ENCODE data around the gene ALG12. TPM values are rescaled to one million over a fixed set of nuclear protein-coding genes. Genes with fewer than 3 reads are reported as not detected.

ALG12 gene
- total and polyA plus RNA-seq, 2 of the 13 experiments (the other 11 are each of a cell fraction or from before 2014, with no cell fraction given), result 7.8 to 15.8 TPM

DNA sequence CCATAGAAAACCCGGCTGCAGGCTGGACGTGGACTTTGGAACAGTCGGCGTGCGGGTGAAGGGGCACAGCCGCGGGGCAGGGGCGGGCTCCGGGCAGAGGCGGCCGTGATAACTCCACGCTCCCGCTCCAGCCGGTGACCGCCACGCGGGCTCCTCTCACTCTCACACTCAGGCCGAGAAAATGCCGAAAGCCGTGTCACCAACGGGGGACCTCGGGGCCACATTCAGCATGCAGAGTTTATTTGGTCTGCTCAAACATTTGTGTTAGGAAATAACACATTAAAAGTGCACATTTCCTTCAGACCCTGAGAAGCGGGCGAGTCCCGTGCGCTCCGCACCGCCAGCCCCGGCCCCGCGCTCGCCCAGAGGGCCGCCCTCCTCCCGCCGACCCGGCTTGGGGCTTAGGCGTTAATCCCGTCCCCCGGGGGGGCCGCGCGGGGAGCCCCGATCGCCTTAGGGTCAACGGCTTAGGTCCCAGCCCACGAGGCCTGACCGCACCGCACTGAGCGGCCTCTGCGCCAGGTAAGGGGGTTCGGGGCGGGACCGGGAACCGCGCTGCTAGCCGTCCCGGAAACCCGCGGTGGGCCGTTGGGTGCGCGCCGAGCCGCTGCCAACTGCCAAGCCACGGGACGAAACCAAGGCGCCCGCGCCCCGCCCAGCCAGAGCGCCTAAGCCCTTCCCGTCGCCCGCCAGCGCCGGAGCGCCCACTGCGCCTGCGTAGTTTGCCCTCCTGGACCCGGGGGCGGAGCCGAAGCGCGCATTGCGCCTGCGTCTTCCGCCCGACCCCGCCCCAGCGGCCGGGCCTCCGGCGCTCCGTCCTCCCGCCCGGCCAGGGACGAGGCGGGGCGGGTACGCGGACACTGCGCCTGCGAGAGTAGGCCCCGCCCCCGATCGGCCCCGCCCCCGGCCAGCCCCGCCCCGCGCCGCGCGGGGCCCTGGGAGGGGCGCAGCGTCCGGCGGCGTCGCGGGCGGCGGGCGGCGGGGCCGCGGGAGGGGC lies 65.0 kb downstream of the ALG12 start, which contains the start of gene ZBED4 (continued):
- TF ChIP-seq, protein P1, sequence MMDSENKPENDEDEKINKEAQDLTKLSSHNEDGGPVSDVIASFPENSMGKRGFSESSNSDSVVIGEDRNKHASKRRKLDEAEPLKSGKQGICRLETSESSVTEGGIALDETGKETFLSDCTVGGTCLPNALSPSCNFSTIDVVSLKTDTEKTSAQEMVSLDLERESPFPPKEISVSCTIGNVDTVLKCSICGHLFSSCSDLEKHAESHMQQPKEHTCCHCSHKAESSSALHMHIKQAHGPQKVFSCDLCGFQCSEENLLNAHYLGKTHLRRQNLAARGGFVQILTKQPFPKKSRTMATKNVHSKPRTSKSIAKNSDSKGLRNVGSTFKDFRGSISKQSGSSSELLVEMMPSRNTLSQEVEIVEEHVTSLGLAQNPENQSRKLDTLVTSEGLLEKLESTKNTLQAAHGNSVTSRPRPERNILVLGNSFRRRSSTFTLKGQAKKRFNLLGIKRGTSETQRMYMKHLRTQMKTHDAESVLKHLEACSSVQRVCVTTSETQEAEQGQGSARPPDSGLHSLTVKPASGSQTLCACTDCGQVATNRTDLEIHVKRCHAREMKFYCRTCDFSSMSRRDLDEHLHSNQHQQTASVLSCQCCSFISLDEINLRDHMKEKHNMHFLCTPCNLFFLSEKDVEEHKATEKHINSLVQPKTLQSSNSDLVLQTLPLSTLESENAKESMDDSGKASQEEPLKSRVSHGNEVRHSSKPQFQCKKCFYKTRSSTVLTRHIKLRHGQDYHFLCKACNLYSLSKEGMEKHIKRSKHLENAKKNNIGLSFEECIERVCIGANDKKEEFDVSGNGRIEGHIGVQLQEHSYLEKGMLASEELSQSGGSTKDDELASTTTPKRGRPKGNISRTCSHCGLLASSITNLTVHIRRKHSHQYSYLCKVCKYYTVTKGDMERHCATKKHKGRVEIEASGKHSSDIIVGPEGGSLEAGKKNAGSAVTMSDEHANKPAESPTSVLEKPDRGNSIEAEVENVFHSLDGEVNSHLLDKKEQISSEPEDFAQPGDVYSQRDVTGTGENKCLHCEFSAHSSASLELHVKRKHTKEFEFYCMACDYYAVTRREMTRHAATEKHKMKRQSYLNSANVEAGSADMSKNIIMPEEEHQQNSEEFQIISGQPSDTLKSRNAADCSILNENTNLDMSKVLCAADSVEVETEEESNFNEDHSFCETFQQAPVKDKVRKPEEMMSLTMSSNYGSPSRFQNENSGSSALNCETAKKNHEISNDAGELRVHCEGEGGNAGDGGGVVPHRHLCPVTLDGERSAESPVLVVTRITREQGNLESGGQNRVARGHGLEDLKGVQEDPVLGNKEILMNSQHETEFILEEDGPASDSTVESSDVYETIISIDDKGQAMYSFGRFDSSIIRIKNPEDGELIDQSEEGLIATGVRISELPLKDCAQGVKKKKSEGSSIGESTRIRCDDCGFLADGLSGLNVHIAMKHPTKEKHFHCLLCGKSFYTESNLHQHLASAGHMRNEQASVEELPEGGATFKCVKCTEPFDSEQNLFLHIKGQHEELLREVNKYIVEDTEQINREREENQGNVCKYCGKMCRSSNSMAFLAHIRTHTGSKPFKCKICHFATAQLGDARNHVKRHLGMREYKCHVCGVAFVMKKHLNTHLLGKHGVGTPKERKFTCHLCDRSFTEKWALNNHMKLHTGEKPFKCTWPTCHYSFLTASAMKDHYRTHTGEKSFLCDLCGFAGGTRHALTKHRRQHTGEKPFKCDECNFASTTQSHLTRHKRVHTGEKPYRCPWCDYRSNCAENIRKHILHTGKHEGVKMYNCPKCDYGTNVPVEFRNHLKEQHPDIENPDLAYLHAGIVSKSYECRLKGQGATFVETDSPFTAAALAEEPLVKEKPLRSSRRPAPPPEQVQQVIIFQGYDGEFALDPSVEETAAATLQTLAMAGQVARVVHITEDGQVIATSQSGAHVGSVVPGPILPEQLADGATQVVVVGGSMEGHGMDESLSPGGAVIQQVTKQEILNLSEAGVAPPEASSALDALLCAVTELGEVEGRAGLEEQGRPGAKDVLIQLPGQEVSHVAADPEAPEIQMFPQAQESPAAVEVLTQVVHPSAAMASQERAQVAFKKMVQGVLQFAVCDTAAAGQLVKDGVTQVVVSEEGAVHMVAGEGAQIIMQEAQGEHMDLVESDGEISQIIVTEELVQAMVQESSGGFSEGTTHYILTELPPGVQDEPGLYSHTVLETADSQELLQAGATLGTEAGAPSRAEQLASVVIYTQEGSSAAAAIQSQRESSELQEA (CRISPR knock-in tag; IDR thresholded peaks at IDR 0.05; ENCODE audit: not compliant biosample characterization), result peak; percentile 91
- TF ChIP-seq ARNTL (CRISPR knock-in tag; IDR thresholded peaks at IDR 0.05) (peak; percentile 77), NFKB2 (CRISPR knock-in tag; IDR thresholded peaks at IDR 0.05; ENCODE audit: borderline replicate concordance) (0 out of 2 replicates have a peak, but pooled peaks have one; percentile 55), ZKSCAN8 (CRISPR knock-in tag; IDR thresholded peaks at IDR 0.05; ENCODE audit: borderline replicate concordance) (peak; percentile 5; the same call in 1 of the 2 replicates), SKI (IDR thresholded peaks at IDR 0.05; ENCODE audit: partially characterized antibody) (no peak), MED8 (CRISPR knock-in tag; IDR thresholded peaks at IDR 0.05; ENCODE audit: insufficient replicate concordance) (peak; percentile 20), IRF9 (CRISPR knock-in tag; IDR thresholded peaks at IDR 0.05; ENCODE audit: borderline replicate concordance) (peak; percentile 72; the same call in 1 of the 2 replicates), ZNF543 (CRISPR knock-in tag; IDR thresholded peaks at IDR 0.05) (peak; percentile 52; the same call in 1 of the 2 replicates), NAIF1 (CRISPR knock-in tag; IDR thresholded peaks at IDR 0.05; ENCODE audit: borderline replicate concordance) (no peak), NPAS2 (CRISPR knock-in tag; IDR thresholded peaks at IDR 0.05; ENCODE audit: borderline replicate concordance) (no peak), ZNF253 (CRISPR knock-in tag; IDR thresholded peaks at IDR 0.05; ENCODE audit: borderline replicate concordance) (no peak)
- TF ChIP-seq, protein P2, sequence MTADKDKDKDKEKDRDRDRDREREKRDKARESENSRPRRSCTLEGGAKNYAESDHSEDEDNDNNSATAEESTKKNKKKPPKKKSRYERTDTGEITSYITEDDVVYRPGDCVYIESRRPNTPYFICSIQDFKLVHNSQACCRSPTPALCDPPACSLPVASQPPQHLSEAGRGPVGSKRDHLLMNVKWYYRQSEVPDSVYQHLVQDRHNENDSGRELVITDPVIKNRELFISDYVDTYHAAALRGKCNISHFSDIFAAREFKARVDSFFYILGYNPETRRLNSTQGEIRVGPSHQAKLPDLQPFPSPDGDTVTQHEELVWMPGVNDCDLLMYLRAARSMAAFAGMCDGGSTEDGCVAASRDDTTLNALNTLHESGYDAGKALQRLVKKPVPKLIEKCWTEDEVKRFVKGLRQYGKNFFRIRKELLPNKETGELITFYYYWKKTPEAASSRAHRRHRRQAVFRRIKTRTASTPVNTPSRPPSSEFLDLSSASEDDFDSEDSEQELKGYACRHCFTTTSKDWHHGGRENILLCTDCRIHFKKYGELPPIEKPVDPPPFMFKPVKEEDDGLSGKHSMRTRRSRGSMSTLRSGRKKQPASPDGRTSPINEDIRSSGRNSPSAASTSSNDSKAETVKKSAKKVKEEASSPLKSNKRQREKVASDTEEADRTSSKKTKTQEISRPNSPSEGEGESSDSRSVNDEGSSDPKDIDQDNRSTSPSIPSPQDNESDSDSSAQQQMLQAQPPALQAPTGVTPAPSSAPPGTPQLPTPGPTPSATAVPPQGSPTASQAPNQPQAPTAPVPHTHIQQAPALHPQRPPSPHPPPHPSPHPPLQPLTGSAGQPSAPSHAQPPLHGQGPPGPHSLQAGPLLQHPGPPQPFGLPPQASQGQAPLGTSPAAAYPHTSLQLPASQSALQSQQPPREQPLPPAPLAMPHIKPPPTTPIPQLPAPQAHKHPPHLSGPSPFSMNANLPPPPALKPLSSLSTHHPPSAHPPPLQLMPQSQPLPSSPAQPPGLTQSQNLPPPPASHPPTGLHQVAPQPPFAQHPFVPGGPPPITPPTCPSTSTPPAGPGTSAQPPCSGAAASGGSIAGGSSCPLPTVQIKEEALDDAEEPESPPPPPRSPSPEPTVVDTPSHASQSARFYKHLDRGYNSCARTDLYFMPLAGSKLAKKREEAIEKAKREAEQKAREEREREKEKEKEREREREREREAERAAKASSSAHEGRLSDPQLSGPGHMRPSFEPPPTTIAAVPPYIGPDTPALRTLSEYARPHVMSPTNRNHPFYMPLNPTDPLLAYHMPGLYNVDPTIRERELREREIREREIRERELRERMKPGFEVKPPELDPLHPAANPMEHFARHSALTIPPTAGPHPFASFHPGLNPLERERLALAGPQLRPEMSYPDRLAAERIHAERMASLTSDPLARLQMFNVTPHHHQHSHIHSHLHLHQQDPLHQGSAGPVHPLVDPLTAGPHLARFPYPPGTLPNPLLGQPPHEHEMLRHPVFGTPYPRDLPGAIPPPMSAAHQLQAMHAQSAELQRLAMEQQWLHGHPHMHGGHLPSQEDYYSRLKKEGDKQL (CRISPR knock-in tag; IDR thresholded peaks at IDR 0.05; ENCODE audit: low read depth), result no peak
